ENCODE results near the gene TIAL1. TPM values are rescaled to one million over a fixed set of nuclear protein-coding genes. Genes with fewer than 3 reads are reported as not detected.
A peak's percentile ranks its signal among the peaks of the same experiment; 100 is the strongest.

The TIAL1 gene
- total and polyA plus RNA-seq, 2 of the 13 experiments (the other 11 are each of a cell fraction or from before 2014, with no cell fraction given) = 31.5 to 148 TPM

GRCh38 chr10:119638982-119639381 lies 42.2 kb upstream of the TIAL1 start (continued):
- TF ChIP-seq NR3C1 (CRISPR knock-in tag; IDR thresholded peaks at IDR 0.05) = no peak
- TF ChIP-seq ZNF781 (CRISPR knock-in tag; IDR thresholded peaks at IDR 0.05; ENCODE audit: borderline replicate concordance, not compliant biosample characterization) = no peak

- no peaks in the 10 kb centered on the region for H4K20me1 ChIP-seq (ENCODE audit: insufficient read depth, low read length)
- FAIRE-seq = no peak
- H3K27ac ChIP-seq (ENCODE audit: extremely low read length, insufficient read depth, low read length) = no peak overlapping the region
- no peaks in the 10 kb centered on the region; a peak in 1 of 5 replicates for H3K27me3 ChIP-seq (ENCODE audit: control insufficient read depth in 1 of 2, insufficient read depth in 2 of 2, low read length in 2 of 2)
- WGBS (ENCODE audit: low lambda C conversion rate) = 63% methylated on average over 4 of the region's 4 CpGs
- DNase-seq (ENCODE audit: low spot score) = no peak
- no peak overlapping the region for H2AFZ ChIP-seq (ENCODE audit: low read length)
- no peaks in the 10 kb centered on the region for H3K9me3 ChIP-seq (ENCODE audit: low read length)
- H3K4me3 ChIP-seq (replicated peaks in 1 of 3; ENCODE audit: insufficient read depth in 1 of 3, low read depth in 2 of 3, low read length in 3 of 3) = no peak overlapping the region
- H3K4me1 ChIP-seq (ENCODE audit: insufficient read depth, low read length) = peaks cover 88% of the 10 kb centered on the region
- H3K36me3 ChIP-seq (replicated peaks in 1 of 2; ENCODE audit: control insufficient read depth in 1 of 2, insufficient read depth in 2 of 2, low read length in 2 of 2) = no peaks in the 10 kb centered on the region
- CTCF ChIA-PET (ENCODE audit: low intra/inter-chr PET ratio, low total read pairs) = no interaction called here
- no peaks in the 10 kb centered on the region for H3K79me2 ChIP-seq (ENCODE audit: insufficient read depth, low read length)
- in situ Hi-C loops (cut with HindIII; ENCODE audit: extremely low pct_ligation_motif_present, low pct_unique_long_range_greater_than_20kb) (no loop called here), intact Hi-C loops (cut with micrococcal nuclease; ENCODE audit: unreplicated experiment) (no loop called here)
- no peak for TF ChIP-seq HNRNPLL (IDR thresholded peaks at IDR 0.05; ENCODE audit: low read depth, low read length, poor library complexity, severe bottlenecking)
- no peak for TF ChIP-seq ZFP37 (CRISPR knock-in tag; IDR thresholded peaks at IDR 0.05; ENCODE audit: borderline replicate concordance)
- no peak overlapping the region for H3K9ac ChIP-seq (ENCODE audit: insufficient read depth, low read depth, low read length)
- no peak overlapping the region for H3K4me2 ChIP-seq (ENCODE audit: low read depth, low read length)
- BruUV-seq (replicated peaks) = no TSS peak
- ATAC-seq = no peak
- POLR2A ChIA-PET = no interaction called here
These were observed 40.9 kb upstream of the TIAL1 start for GRCh38 chr10:119637631-119638030.

GRCh38 chr10:119634219-119634544 lies 37.4 kb upstream of the TIAL1 start:
- WGBS (ENCODE audit: low lambda C conversion rate) = 17% methylated on average over 1 of the region's 1 CpG
- TF ChIP-seq STAG1 (CRISPR knock-in tag; IDR thresholded peaks at IDR 0.05) = no peak
- 0 out of 2 replicates have a peak, but pooled peaks have one; percentile 9 for TF ChIP-seq ATF7 (IDR thresholded peaks at IDR 0.05)
- no peak for TF ChIP-seq ATF7 (CRISPR knock-in tag; IDR thresholded peaks at IDR 0.05)
- peak; percentile 78; the same call in 1 of the 2 replicates for TF ChIP-seq CEBPB (IDR thresholded peaks at IDR 0.05; ENCODE audit: borderline replicate concordance, low read depth, low read length)
- no peak for TF ChIP-seq ZNF609 (CRISPR knock-in tag; IDR thresholded peaks at IDR 0.05; ENCODE audit: borderline replicate concordance)
- TF ChIP-seq NFIC (IDR thresholded peaks at IDR 0.05; ENCODE audit: low read length) = no peak
- TF ChIP-seq ATF4 (CRISPR knock-in tag; IDR thresholded peaks at IDR 0.05) = peak in 1 of 2 experiments; percentile 86; a peak in 2 of 4 replicates
- peak; percentile 90 for TF ChIP-seq CEBPG (CRISPR knock-in tag; IDR thresholded peaks at IDR 0.05)

More at GRCh38 chr10:119634219-119634544, 37.4 kb upstream of the TIAL1 start:
- no peak overlapping the region for H3K9ac ChIP-seq (ENCODE audit: insufficient read depth, low read depth, low read length)
- FAIRE-seq (peak; percentile 78), DNase-seq (ENCODE audit: low spot score) (no peak), ATAC-seq (peak; percentile 80)
- H3K9me3 ChIP-seq (ENCODE audit: low read length) = no peaks in the 10 kb centered on the region
- H3K4me1 ChIP-seq (ENCODE audit: insufficient read depth, low read length) = peaks cover 54% of the 10 kb centered on the region
- H3K36me3 ChIP-seq (replicated peaks in 1 of 2; ENCODE audit: control insufficient read depth in 1 of 2, insufficient read depth in 2 of 2, low read length in 2 of 2) = no peaks in the 10 kb centered on the region
- in situ Hi-C loops (cut with HindIII; ENCODE audit: extremely low pct_ligation_motif_present, low pct_unique_long_range_greater_than_20kb) = no loop called here
- intact Hi-C loops (cut with micrococcal nuclease; ENCODE audit: unreplicated experiment) = no loop called here
- H2AFZ ChIP-seq (ENCODE audit: low read length) = no peak overlapping the region
- peak overlapping the region; percentile 40 for H3K4me2 ChIP-seq (ENCODE audit: low read depth, low read length)
- CTCF ChIA-PET (ENCODE audit: low intra/inter-chr PET ratio, low total read pairs) = interaction anchor here (0.7 kb wide), 1 partner anchor 18 kb away, joined by 3 read pairs; no protein-coding TSS in a partner anchor
- no TSS peak for BruUV-seq (replicated peaks)
- no peaks in the 10 kb centered on the region for H3K79me2 ChIP-seq (ENCODE audit: insufficient read depth, low read length)
- peak overlapping the region; percentile 50 for H3K27ac ChIP-seq (ENCODE audit: extremely low read length, insufficient read depth, low read length)
- no peaks in the 10 kb centered on the region for H4K20me1 ChIP-seq (ENCODE audit: insufficient read depth, low read length)
- POLR2A ChIA-PET = interaction anchor here (0.7 to 2.1 kb wide), 5 partner anchors 17 to 111 kb away, joined by 3 to 6 read pairs (median 3); partner anchors contain the start of genes BAG3, INPP5F and TIAL1
- no peak overlapping the region for H3K4me3 ChIP-seq (replicated peaks in 1 of 3; ENCODE audit: insufficient read depth in 1 of 3, low read depth in 2 of 3, low read length in 3 of 3)
- no peaks in the 10 kb centered on the region for H3K27me3 ChIP-seq (ENCODE audit: control insufficient read depth in 1 of 2, insufficient read depth in 2 of 2, low read length in 2 of 2)

Data from HepG2 (cell line).